Head of caudate nucleus (tissue), 42 donors: ENCODE results near the gene NPFFR1.
A peak's percentile ranks its signal among the peaks of the same experiment; 100 is the strongest.

Experiments
- DNase-seq, 42 donors: peaks; one replicate each; pipeline versions ENCODE4 v3.0.0 to v3.0.0-alpha.2; 2020 to 2021; ENCODE audit warnings: mixed read lengths in 7 of 42
- intact Hi-C: fragments of 100-400 bp; cut with DNase I; formaldehyde crosslinking; loops from one replicate; pipeline ENCODE4 v1.15.0; 2022

NPFFR1 gene

GRCh38 chr10:70295926-70296325 lies 12.1 kb upstream of the NPFFR1 start:
- no peak for DNase-seq

GRCh38 chr10:70295321-70295720 lies 11.5 kb upstream of the NPFFR1 start:
- DNase-seq = no peak
- intact Hi-C loops = no loop called here

More at GRCh38 chr10:70295926-70296325, 12.1 kb upstream of the NPFFR1 start:
- intact Hi-C loops = no loop called here

GRCh38 chr10:70293169-70293843 lies 9.5 kb upstream of the NPFFR1 start:
- DNase-seq = no peak
- intact Hi-C loops = no loop called here

- DNase-seq = no peak
- intact Hi-C loops = no loop called here
Measured at GRCh38 chr10:70292004-70292403, 8.2 kb upstream of the NPFFR1 start.

- intact Hi-C loops = no loop called here
- DNase-seq = no peak
Measured at GRCh38 chr10:70289739-70290138, 5.9 kb upstream of the NPFFR1 start.

- no peak for DNase-seq
- intact Hi-C loops = no loop called here
Measured at GRCh38 chr10:70286616-70287015, 2.8 kb upstream of the NPFFR1 start.

- no peak for DNase-seq
- intact Hi-C loops = no loop called here
Measured at GRCh38 chr10:70285476-70285831, 1.6 kb upstream of the NPFFR1 start.

- intact Hi-C loops = no loop called here
- no peak for DNase-seq
Measured at GRCh38 chr10:70284542-70285475, 1.0 kb upstream of the NPFFR1 start.

GRCh38 chr10:70283071-70283444 lies 746 bp downstream of the NPFFR1 start:
- intact Hi-C loops = no loop called here

GRCh38 chr10:70281609-70282008 lies 2.2 kb downstream of the NPFFR1 start:
- no peak for DNase-seq

More at GRCh38 chr10:70283071-70283444, 746 bp downstream of the NPFFR1 start:
- DNase-seq = no peak

GRCh38 chr10:70280099-70280498 lies 3.7 kb downstream of the NPFFR1 start:
- DNase-seq = no peak
- intact Hi-C loops = no loop called here

More at GRCh38 chr10:70281609-70282008, 2.2 kb downstream of the NPFFR1 start:
- intact Hi-C loops = no loop called here

- intact Hi-C loops = no loop called here
- DNase-seq = no peak
Measured at GRCh38 chr10:70277396-70278030, 6.3 kb downstream of the NPFFR1 start.

- intact Hi-C loops = no loop called here
- DNase-seq = peak in 28 of 42 donors; percentile 24 to 71 (median 54)
Measured at GRCh38 chr10:70274643-70275042, 9.2 kb downstream of the NPFFR1 start.

- no peak for DNase-seq
- intact Hi-C loops = no loop called here
Measured at GRCh38 chr10:70272925-70273316, 10.9 kb downstream of the NPFFR1 start.

- peak in 3 of 42 donors; percentile 37 to 50 (median 43) for DNase-seq
- intact Hi-C loops = no loop called here
Measured at GRCh38 chr10:70271996-70272924, 11.5 kb downstream of the NPFFR1 start.

- intact Hi-C loops = no loop called here
- no peak for DNase-seq
Measured at GRCh38 chr10:70270952-70271351, 12.9 kb downstream of the NPFFR1 start.

- intact Hi-C loops = no loop called here
- no peak for DNase-seq
Measured at GRCh38 chr10:70269741-70270140, 14.1 kb downstream of the NPFFR1 start.

GRCh38 chr10:70268376-70268775 lies 15.4 kb downstream of the NPFFR1 start:
- intact Hi-C loops = no loop called here
- no peak for DNase-seq
